Right lobe of liver (tissue), 4 donors: ENCODE results near the gene CPA1.

Experiments used
- POLR2A ChIP-seq: fragments of 450-650 bp; IDR thresholded peaks from one replicate; pipeline ENCODE4 v1.6.1; 2017; ENCODE audit warnings: antibody characterized with exemption, mild to moderate bottlenecking
- TF ChIP-seq, protein P1 (sequence below), 4 donors: fragments of 200-600 bp in 3 of 4; fragments of 450-650 bp in 1 of 4; IDR thresholded peaks; one replicate each; pipeline versions ENCODE4 v1.5.1 to v1.8.0; 2016 to 2022; ENCODE audit warnings: antibody characterized with exemption in 4 of 4, mild to moderate bottlenecking in 2 of 4
- donor health status: DM: no; HTN: no; CAD: no.
- donor health status: DM: no; HTN: no; CAD: no.
- donor health status: DM: no; HTN: yes; CAD: no.

DNA sequence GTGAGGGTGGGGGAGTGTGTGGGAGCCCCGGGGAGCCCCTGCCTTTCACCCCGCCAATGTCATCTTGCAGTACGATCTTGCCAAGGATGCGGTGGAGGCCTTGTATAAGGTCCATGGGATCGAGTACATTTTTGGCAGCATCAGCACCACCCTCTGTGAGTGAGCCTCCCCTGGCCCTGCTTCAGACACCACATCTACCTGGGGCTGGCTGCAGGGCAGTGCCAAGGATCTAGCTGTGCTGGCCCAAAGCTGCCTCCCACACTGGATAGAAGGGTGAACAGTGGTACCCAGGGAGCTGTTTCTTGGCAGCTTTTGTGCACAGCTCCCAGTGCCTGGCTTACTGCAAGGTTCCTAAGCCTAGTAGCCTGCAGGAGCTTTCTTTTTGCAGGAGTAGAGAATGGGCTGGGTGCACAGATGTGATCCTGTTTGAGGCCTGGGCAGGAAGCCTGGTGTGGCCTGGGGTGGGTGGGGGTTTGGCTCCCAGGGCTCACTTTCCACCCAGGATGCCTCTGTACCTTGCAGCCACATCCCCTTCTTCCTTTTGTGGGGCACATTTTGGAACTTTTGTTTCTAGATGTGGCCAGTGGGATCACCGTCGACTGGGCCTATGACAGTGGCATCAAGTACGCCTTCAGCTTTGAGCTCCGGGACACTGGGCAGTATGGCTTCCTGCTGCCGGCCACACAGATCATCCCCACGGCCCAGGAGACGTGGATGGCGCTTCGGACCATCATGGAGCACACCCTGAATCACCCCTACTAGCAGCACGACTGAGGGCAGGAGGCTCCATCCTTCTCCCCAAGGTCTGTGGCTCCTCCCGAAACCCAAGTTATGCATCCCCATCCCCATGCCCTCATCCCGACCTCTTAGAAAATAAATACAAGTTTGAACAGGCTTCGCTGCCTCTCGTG lies 12.2 kb upstream of the CPA1 start:
- TF ChIP-seq, protein P1, sequence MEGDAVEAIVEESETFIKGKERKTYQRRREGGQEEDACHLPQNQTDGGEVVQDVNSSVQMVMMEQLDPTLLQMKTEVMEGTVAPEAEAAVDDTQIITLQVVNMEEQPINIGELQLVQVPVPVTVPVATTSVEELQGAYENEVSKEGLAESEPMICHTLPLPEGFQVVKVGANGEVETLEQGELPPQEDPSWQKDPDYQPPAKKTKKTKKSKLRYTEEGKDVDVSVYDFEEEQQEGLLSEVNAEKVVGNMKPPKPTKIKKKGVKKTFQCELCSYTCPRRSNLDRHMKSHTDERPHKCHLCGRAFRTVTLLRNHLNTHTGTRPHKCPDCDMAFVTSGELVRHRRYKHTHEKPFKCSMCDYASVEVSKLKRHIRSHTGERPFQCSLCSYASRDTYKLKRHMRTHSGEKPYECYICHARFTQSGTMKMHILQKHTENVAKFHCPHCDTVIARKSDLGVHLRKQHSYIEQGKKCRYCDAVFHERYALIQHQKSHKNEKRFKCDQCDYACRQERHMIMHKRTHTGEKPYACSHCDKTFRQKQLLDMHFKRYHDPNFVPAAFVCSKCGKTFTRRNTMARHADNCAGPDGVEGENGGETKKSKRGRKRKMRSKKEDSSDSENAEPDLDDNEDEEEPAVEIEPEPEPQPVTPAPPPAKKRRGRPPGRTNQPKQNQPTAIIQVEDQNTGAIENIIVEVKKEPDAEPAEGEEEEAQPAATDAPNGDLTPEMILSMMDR (IDR thresholded peaks at IDR 0.05): no peak
- no peak for TF ChIP-seq POLR2A
